Amniotic stem cell (primary cell): ENCODE measurements around the gene CCDC197.

Source experiments
- DNase-seq: peaks from one replicate; lab custom pipeline; 2025; lab: John Stamatoyannopoulos, UW

CCDC197 gene

DNA sequence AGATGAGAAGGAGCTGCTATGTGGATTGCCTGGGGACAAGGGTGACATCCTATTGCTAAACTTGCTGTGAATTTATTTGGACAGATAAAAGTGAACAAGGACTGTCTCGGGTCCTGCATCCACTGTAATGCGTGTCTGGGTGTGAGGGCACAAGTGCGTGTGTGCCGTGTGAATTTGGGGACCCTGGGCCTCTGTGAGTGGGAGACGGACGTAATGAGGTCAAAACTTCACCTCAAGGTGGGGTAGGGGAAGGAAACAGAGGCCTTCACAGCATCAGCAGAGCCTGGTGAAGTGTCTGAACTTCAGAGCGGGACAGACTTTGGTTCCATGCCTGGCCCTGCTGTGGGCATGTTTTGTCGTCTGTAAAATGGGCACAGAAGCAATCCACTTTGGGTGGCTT lies 35.5 kb upstream of the CCDC197 start:
- DNase-seq = no peak

DNA sequence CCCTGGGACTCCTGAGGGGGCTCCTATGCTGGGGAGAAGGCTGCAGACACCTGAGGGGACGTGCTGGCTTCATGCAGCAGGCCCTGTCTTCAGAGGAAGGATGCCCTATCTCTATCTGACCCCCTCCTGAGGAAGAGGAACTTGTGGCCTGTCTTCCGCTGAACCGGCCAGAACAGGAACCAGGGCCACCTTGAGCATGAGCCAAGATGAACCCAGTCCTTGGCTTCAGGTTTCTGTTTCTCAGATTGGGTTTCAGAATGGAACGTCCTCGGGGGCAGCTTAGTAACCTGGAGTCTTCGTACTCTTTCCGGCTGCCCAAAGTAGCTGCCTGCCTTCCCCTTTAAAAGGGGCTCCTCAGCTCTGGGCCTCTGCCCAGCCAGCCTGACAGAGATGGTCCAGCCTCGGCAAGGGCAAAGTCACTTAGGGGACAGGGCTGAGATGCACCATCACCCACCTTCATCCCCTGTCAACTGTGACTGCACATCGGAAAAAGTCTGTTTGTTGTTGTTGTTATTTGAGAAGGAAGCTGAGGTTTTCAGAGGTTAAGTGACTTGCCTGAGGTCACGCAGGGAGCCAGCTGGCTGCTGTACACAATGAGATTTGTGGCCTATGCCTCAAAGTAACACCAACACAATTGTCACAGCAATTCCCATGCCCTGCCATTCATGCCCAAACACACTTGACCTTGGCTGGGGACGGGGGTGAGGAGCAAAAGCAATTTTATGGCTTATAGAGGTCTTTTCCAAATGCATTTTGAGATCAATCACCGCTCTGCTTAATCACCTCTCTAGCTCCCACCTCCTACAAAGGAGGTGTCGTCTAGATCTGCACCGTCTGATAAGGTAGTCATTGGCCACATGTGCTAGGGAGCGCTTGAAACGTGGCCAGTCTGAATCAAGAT lies 34.1 kb upstream of the CCDC197 start:
- DNase-seq = no peak

GRCh38 chr14:93963692-93964091 lies 33.4 kb upstream of the CCDC197 start:
- no peak for DNase-seq

GRCh38 chr14:93964281-93964680 lies 32.8 kb upstream of the CCDC197 start:
- no peak for DNase-seq

DNA sequence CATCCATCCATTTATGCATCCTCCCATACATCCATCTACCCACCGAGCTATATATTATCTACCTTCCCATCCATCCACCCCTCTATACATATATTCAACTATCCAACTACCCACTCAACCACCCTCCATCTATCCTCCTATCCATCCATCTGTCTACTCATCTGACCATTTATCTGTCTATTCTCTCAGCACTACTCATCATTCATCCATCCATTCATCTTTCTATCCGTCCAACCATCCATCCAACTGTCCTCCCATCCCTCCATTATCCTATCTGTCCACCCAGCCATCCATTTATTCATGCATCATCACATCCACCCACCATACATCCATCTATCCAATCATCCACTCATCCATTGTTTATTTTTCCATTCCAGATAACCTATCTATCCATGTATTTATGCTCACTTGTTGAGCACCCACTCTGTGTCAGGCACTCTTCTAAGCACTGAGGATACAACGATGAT lies 32.2 kb upstream of the CCDC197 start:
- DNase-seq = no peak

DNA sequence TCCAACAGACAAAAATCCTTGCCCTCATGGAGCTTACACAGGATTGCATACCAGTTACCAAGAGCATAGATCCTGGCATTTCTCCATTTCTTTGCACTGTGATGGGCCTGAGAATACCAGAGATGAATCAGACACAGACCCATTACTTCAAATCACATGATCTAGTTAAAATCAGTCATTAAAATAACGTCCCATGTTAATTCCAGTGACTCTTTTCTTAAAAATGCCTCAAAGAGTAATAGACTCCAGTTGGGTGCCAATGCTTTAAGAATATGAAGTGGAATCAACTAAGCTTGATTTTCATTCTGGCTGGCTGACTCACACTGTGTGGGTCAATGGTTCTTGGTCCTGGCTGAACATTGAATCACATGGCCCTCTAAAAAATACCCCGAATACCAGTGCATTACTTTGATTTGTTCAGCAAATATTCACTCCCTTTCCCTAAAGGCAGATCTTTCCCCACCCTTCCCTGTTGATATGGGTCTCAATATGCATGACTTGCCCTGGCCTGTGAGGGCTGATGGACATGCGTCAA lies 31.7 kb upstream of the CCDC197 start:
- DNase-seq = peak; percentile 89

DNA sequence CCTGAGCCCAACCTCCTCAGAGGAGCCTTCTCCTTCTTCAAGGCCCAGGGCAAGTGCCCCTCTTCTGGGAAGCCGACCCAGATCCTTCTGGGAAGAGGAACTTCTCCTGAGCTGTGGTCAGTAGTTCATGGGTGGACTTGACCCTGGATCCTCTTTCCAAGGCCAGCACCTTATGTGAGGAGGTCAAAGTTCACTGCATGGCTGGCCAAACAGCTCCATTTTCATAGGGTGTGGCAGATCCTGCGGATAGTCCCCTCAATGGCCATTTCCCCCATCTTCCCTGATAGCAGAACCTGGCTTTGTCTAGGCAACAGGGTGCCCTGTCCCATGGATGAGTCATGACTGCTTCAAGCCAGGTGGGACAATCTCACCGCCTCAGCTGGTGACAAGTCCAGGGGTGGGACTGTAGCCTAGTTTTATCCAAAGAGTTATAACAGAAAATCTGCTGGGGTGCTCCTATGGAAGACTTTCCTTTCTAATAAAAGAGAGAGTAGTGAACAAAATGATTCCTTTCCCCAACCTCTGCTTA lies 31.1 kb upstream of the CCDC197 start:
- DNase-seq = no peak

DNA sequence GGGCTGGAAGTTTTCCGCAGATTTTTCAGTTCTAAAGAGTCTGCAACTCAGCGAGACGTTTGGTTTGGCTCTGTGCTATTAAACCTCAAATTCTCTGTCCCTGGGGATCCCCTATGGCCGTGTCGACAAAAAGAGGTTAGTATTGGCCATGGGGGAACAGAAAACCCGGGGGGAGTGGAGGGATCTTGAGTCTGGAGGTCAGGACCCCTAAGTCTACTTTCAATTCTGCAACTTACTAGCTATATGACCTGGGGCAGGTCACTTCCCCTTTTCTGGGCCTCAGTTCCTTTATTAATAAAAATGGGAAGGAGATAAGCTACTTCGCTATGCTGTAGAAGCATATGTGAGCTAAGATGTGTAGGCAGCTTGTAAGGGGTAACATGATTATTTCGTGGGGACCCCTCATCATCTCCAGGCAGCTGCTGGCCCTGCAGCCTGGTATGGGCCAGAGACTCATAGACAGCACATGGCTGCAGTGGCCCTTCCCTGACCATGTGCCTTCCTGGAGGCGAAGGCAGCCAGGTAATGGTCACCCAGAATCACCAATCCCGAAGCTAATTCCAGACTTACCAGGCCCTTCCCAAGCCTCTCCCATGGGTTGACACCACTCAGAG lies 29.4 kb upstream of the CCDC197 start:
- DNase-seq = no peak

- no peak for DNase-seq
These were observed 27.8 kb upstream of the CCDC197 start for GRCh38 chr14:93969082-93969828.

DNA sequence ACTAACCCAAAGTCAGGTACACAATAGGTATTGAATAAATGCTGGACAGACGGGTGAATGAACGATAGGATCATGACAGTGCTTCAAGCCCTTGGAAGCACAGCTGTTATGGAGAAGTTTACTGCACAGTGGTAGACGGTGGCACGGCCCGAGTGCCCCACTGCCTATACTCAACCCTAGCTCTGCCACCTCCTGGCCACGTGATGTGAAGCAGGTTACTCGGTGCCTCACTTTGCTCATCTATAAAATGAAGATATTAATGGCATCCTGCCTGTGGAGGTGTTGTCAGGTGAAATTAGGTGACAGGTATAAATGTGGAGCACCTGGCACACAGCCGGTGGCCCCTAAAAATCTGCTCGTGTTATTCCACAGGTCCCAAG lies 26.5 kb upstream of the CCDC197 start:
- DNase-seq = no peak

- no peak for DNase-seq
These were observed 26.0 kb upstream of the CCDC197 start for GRCh38 chr14:93970965-93971634.

DNA sequence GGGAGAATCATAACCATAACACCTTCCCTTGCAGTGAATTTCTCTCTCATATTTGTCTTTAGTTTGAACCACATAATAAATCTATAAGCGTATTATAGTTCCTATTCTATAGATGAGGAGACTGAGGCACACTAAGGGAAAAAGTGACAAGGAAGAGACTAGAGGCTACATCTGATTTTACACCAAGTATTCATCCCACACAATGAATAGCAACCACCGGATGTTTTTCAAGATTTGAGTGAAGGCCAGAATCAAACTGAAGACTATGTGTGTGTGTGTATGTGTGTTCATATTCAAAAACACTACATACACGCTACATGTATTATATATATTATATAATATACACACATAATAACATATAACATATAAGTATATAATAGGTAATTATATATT lies 25.5 kb upstream of the CCDC197 start:
- no peak for DNase-seq

DNA sequence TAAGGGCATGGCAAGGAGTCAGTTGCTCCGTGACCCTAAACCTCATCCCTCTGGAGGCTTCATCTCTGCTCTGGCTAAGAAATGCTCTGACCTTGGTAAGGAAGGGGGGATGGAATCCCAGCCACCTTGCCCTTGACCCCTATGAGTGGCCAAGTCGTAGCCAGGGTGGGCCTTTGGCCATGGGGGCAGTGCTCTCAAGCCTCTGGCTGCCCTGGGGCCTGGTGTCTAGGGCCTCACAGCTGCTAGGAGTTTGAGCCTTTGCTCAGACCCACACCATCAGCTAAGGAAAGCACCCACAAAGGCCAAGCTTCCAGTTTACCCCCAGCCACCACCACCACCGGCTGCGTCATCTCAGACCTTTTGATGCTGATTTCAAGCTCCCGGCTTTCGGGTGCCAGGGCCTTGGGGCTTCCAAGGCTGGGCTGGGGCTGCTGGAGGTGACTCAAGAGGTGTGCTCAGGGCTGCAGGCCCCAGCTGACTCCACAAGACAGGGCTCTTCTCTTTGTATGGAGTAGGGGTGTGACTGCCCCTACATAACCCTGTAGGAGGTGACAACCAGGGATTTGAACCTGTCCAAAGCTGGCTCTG lies 24.4 kb upstream of the CCDC197 start:
- no peak for DNase-seq

DNA sequence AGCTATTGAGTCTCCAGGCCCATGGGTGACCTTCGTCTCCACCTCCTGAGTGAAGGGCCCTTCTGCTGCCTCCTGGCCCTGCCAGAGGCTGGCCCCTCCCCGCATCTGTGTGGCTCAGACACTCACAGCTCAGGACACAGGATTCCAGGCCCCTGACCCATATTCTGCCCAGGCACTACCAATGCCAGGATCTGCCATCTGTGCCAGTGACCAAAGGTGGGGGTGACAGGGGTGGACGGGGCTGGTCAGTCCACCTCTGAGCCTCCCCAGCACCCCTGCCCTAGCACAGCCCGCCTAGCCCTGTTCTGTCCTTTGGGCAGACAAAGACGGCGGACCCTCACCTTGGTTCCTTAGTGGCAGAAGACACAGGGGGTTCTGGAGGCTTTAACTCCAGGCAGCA lies 23.5 kb upstream of the CCDC197 start:
- DNase-seq = no peak

DNA sequence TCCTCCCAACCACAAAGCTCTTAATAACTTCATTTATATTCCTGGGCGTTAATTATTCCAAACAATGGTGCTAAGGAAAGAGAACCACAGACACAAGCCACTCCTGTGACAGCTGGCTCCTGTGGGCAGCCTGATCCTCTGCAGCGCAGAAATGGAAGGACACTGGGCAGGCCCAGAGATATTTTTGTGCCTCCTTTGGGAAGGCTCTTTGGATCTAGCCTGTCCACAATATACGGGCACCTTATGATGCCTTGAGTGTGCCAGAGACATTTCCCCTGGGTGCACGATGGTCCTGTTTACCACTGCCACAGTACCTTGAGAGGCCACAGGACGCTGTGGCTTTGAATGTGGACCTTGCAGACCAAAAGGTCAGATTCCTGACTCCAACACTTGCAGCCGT lies 22.8 kb upstream of the CCDC197 start:
- DNase-seq = no peak

DNA sequence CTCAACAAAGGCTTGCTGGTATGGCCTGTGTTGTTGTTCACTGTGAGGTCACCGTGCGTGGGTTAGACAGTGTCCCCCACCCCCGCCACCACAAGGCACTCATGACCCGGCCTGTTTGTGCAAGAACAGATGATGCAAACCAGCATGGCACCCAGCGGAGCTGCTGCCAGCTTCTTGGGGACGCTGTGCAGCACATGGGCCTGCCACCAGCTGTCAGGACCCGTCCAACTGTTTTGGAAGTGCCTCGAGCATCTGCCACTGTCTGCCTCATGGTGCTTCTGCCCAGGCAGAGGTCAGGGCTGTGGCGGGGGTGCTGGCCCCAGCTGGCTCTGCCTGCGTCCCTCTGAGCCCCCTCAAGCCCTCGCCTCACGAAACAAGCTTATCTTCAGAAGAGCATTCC lies 22.3 kb upstream of the CCDC197 start:
- DNase-seq = no peak

DNA sequence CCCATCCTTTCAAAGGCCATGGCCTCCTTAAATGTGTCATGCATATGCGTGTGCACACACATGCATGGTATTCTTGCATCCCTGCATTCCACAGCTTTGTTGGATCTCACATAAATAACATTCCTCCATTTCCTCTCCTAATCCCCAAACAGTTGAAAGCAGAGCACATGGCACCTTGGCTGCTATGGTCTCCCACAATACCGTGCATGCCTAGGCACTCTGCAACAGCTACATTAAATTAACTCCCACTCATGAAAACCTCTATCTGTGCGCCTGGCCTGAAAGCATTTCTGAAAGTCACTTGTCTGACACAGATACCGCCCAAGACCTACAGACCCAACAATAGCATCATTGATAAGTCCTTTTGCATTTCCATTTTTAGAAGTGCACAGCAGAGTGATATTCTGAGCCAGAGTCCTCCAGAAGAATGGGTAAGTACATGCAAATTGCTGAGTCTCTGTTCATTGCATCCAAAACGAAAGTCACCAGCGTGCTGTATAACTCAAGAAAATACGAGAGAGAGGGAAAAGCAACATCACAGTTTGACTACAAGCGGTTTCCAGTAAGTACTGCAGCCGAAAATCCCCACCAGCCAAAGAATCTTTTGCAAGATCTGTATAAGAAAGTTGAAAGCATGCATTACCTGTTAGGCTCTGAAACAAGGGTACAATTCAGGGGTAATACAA lies 21.2 kb upstream of the CCDC197 start:
- DNase-seq = no peak

DNA sequence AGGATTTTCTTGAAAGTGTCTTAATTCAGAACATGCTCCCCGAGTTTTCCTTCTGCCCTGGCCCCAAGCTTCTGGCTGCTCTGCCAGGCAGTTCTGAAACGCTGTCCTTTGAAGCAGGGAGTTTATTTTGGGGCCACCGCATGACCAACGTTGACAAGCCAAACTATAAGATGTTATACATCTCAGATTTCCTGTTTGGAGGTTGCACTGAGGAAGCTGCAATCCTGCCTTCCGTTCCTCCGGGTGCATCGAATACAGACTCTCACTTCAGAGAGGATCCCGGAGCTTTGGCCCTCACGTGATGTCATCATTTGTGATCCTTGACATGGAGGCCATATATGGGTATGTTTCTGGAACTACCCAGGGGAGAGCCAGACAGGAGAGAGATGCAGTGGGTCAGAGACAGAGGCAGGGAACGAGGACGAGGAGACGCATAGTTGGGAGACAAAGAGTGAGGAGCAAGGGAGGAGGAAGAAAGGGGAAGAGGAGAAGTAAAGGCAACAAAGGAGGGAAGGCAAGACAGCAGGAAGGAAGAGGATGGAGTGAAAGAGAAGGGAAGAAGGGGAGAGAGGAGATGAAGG lies 20.5 kb upstream of the CCDC197 start, which contains the start of gene ASB2:
Gene ASB2, minus strand, starts transcription at position 94 of the 581 bp plus-strand sequence. CDS start 12,031 bp downstream, outside the sequence.
- DNase-seq = no peak

- DNase-seq = no peak
These were observed 19.9 kb upstream of the CCDC197 start for GRCh38 chr14:93977171-93977570.
